ENCODE measurements around the gene AK5.
A peak's percentile ranks its signal among the peaks of the same experiment; 100 is the strongest.
"Not testable (repeated sequence)": the region's sequence is repeated elsewhere in the genome, so short reads cannot be mapped to it uniquely, and the experiment has no call there.

Gene AK5

DNA sequence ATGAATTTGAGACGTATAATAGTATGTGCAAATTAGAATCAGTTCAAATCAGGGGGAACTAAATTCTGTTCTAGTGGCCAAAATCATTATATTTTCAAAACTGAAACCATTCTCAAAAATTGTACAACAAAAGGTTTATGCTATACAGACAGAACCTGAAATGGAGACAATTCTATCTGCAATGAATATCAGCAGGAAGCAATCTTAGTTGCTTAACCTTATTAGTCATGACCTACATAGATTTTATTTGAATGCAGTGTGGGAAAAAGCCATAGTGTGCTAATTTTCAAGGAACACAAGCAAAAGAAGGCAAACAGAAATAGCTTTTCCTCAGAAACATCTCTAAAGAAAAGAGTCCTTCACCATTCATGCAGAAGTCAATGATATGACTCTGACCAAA lies 6.5 kb downstream of the AK5 start:
- DNase-seq (ENCODE audit: low read depth): no peak

DNA sequence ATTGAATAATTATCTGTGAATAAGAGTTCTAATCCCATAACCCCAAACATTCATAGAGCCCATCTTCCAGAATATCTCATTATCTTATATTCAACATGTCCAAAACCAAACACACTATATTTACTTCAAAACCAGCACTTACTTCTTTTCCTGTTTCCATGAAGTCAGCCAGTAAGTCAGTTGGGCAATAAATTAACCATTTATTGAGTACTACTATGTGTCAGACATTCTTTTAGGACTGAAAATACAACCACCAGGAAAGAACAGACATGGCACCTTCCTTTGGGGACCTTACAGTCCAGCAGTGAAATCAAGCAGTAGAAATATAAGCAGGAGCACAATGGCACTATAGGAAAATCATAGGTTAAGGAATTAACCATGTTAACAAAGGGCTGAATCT lies 8.8 kb downstream of the AK5 start:
- DNase-seq (ENCODE audit: low read depth): no peak

DNA sequence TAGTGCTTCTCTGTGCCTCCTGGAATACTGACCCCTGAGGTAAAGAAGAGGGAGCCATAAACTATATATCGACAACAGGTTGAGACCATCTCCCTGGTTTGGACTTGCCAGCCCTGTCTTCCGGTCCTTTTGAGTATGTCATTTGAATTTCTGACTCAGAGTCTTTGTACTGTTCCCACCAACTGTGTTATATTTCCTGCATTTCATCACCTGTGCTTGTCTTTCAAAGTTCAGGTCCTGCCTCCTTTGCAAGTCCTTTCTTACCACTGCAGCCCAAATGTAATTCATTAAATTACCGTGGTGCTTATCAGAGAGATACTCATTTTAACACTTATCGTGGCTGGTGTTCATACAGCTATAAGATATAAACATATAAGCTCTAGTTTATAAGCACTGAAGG lies 10.7 kb downstream of the AK5 start:
- DNase-seq (ENCODE audit: low read depth): no peak

DNA sequence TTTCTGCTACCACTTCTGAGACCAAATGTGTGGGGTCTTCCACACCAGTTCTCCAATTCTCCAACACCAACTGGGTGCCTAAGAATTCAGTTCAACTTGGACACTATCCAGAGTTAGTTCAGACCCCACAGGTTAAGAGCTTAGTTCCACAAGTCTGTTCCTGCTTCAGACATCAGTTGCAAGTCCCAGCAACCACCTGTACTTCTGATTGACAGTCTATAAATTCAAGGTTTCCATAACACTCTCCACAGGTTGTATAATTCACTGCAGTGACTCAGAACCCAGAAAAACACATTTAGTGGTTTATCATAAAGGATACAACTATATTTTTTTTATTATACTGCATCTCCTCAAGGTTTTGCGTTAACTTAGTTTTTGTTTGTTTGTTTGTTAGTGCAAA lies 18.7 kb downstream of the AK5 start:
- no peak for DNase-seq (ENCODE audit: low read depth)

DNA sequence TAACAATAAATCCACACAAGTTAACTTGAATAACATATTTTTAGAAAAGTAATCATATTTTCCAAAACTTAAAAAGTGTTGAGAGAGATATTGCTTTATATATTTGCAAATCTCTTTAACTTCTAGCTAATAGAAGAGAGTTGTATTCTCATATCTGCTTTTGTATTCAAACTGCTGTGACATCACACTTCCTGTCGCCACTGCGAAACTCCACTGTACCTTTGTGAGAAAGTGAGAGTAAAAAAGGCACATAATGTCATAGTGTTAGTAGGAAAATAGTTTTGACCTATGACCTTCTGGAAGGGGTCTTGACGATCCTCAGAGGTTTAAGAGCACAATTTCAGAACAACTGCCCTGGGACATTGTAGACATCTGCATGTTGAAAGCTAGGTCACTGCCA lies 21.6 kb downstream of the AK5 start:
- no peak for DNase-seq (ENCODE audit: low read depth)

DNA sequence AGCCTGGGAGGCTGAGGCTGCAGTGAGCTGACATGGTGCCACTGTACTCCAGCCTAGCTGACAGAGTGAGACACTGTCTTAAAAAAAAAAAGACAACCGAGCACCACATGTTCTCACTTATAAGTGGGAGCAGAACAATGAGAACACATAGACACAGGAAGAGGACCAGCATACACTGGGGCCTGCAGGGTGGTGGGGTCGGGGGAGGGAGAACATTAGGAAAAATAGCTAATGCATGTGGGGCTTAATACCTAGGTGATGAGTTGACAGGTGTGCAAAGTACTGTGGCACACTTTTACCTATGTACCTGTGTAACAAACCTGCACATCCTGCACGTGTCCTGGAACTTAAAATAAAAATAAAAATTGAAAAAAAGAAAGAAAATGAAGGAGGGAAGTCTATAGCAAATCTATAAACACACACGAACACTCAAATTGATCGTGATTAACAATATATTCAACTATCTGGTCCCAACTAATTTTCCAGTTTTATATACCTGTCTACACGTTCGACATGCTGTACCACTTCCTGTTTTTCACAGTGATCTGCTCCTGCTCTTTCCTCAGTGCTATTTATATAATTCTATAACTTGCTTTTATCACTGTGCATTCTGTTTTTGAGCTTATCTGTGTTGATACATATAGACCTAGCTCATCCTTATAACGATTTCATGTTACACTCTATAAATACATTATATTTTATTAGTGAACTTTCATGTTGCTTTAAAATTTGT lies 27.2 kb downstream of the AK5 start:
- DNase-seq (ENCODE audit: low read depth): no peak

DNA sequence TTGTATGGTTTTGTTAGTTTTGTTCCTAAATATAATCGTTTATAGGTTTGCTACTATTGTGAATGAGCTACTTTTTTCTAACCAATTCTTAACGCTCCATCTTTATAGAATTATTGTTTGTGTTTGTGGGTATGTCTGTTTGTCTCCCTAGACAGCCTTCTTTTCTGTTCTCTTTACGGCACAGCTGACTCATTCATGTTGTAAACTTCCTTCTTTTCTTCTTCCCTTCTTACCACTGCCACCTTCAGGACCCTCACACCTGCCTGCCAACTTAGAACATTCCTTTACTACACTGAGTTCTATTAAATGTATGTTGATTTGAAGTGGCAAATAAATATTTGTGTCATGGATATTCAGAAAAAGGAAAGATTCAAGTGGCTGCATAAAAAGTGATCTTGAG lies 29.1 kb downstream of the AK5 start:
- DNase-seq (ENCODE audit: low read depth): no peak

DNA sequence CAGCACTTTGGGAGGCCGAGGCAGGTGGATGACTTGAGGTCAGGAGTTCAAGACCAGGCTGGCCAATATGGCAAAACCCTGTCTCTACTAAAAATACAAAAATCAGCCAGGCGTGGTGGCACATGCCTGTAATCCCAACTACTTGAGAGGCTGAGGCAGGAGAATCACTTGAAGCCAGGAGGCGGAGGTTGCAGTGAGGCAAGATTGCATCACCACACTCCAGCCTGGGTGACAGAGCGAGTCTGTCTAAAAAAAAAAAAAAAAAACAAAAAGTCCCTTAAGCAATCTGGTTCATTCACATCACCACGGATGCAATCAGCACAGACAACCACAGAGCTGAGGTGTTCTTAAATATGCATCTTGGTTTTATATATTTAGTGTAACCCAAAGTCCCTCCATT lies 30.5 kb downstream of the AK5 start:
- DNase-seq (ENCODE audit: low read depth): not testable (repeated sequence)

DNA sequence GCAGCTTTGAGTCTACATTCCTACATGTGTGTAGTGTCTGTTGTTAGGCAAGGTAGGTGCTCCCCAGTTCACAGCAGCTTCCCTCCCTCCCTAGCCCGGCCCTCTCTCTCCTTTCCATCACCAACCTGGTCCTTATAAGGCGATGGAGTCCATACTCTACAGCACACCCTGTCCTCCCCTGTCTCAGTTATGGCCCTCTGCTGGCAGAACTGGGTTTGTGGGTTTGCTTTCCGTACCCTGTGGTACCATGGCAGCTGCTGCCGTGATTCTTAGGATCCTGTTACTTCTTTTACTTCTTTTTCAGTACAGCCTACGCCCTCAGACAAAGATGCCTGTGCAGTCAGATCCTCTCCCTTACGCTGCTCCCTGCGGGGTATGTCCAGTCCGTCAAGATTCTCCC lies 31.7 kb downstream of the AK5 start:
- no peak for DNase-seq (ENCODE audit: low read depth)

DNA sequence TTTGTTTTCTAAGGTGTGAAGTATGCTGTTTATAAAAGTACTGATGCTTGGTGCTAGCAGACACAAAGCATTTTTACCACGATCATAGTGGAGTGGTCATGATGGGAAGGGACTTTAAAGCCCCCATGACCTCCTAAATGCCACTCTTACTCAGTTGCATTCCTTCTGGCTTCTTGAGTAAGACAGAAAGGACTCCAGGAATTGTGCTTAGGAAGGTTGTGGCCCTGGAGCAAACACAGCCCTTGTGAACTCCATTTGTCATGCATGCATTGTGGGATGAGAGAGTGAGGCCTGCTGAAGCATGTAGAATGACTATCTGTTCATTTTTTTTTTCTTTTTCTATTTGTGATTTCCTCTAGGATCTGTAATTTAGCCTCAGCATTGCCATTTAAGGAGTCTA lies 34.2 kb downstream of the AK5 start:
- DNase-seq (ENCODE audit: low read depth): peak; percentile 19

DNA sequence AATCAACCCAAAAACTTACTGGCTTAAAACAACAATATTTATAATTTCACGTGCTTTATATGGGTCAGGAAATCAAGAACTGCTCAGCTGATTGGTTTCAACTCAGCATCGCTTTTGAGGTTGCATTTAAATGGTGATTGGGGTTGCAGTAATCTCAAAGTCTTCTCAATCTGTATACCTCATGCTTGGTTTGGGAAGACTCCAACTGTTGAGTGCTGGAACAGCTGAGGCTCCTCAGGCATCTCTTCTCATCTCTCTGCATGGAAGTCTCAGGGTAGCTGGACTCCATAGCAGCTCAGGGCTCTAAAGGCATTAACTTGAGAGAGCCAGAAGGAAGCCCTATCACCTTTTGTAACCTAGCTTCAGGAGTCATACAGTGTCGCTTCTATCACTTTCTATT lies 35.1 kb downstream of the AK5 start:
- DNase-seq (ENCODE audit: low read depth): no peak

DNA sequence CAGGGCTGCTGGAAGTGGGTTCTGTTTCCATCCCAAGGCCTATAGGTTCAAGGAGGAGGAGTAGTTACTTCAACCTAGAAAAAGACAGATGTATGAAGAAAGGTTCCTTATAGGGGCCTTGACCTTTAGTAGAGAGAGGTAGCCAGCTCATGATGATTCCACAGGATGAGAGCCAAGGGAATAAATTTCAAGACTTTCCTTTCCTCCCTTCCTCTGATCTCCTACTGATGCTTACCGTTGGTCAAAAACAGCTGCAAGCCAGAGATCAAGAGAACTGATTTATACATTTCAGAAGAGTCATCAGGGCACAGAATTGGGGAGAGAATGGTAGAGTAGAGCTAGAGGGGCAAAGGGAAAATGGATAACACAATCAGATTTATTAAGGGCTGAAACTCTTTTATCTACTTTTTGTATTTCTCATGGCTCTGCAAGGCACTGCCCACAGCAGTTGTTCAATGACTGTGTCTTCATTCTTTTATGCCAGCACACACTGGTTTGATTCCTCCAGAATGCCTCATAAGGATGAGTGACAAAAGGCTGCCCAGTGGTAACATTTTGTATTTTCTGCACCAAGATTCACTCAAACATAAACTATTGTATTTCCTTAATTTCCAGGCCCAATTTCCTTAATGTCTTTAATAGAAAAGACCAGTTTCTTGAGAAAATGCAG lies 37.4 kb downstream of the AK5 start:
- DNase-seq (ENCODE audit: low read depth): no peak

DNA sequence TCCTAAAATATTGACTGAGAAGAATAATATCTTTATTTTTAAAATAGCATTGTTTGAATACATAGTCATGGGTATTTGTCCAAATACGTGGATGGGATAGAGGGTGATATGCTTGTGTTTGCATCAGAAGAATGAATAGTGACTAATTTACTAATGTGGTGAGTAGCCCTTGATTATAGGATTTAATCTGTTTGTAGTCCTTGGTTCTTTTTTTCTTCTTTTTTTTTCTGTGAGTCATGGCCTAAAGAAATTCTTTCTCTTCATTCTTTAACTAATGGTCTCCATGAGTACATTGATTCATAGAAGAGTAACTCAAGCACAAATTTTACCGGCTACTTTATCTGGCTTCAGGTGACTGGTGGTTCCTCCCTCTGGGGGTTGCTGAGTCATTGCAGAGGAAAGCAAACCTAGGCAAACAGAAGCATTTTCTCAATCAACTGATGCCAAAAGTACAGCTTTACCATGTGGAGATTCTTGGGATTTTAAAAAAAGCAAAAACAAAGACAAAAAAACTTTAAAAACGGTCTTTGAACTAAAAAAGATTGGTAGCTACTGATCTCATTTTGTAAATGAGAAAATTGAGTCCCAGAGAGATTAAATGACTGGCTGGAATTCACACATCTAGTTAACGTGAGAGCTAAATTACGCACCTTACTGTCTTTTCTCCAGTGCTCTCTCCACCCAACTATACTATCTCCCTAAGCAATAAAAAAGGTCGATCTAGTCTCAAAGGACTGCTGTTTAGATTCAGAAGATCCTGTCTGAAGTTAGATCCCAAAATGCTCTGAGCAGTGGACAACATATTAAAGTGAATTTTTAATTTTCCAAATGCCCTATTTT lies 40.5 kb downstream of the AK5 start:
- DNase-seq (ENCODE audit: low read depth): peak; percentile 65

DNA sequence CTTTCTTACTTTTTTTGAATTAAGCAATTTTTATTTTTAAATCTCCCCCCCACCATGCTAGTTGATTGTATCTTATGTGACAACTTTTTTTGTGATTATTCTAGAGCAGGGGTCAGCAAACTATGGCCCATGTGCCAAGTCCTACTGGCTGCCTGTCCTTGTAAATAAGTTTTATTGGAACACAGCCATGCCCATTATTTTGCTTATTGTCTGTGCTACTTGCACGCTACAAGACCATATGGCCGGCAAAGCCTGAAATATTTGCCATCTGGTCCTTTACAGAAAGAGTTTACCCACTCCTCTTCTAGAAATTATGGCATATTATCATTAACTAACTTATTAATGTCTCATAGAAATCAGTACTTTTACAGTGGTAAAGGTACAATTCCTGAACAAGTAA lies 51.7 kb downstream of the AK5 start:
- no peak for DNase-seq (ENCODE audit: low read depth)

DNA sequence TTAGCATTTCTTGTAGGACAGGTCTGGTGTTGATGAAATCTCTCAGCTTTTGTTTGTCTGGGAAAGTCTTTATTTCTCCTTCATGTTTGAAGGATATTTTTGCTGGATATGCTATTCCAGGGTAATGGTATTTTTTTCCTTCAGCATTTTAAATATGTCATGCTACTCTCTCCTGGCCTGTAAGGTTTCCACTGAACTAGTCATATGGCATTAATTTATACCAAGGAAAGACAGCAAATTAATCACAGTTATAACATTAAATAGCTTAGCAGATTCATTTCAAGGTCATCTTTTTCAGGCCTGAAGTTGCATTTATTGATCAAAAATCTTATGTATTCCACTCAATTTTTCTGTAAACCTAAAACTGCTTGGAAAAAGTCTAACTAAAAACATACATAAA lies 54.9 kb downstream of the AK5 start:
- no peak for DNase-seq (ENCODE audit: low read depth)

DNA sequence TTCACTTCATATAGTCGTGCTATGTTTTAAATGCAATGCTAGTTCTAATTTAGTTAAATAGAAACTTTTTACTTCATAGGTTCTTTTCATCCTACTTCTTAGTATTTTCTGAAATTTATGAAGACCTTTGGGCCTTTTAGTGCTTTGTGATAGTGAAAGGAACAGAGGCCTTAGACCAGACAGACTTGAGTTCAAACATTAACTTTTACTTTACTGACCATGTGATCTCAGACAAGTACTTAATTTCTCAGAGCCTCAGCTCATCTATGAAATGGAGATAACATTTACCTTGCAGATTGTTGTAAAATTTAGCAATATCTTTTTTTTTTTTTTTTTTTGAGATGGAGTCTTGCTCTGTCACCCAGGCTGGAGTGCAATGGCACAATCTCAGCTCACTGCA lies 57.5 kb downstream of the AK5 start:
- DNase-seq (ENCODE audit: low read depth): no peak

DNA sequence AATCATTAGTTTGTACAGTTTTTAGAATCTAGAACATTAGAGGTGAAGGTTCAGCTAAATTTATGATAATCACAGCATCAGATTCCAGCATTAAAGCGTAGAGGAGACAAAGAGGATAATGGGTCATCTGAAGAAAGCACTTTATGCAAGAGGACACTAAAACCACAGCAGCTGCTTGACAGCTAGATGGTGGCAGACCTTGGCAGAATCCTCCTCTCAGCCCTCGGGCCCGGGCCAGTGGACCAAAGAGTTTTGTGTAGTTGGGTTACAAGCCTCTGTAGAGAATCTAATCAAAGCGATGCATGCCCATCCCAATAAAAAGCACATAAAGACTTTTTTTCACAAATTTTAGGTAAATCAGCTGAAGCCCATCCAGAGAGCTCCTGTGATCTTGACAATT lies 59.4 kb downstream of the AK5 start:
- no peak for DNase-seq (ENCODE audit: low read depth)

DNA sequence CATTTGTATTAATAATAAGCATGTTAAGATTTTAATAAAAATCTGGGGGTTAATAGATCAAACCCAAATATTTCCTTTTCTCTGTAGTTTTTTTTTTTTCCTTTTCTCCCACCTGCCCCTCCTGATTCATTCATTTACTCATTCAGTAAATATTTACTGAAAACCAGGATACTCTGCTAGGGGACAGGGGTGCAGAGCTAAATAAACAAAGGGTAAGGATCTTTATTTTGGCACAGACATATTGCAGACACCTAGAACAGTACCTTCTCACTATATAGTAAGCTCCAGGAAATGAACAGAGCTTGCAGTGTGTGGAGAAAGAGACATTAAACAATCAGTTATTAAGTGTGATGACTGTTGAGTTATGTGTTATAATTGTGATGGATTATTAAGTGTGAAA lies 60.9 kb downstream of the AK5 start:
- DNase-seq (ENCODE audit: low read depth): no peak

DNA sequence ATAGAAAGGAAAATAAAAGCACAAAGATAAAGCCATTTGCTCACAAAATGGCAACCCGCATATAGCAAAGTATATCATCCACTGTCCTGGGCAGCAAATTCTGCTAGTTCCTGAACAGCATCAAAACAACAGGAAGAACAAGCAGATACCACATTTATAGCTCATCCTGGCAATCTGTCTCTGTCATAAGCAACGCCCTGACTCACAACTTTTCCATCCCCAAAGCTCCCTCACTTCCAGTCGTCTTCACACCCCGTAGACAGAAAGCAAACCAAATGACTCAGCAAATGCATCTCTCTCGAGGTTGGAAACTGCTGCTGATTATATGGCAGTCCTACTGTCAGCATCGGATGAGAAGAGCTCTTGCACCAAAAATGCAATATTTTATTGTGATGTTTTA lies 65.8 kb downstream of the AK5 start:
- peak; percentile 84 for DNase-seq (ENCODE audit: low read depth)

DNA sequence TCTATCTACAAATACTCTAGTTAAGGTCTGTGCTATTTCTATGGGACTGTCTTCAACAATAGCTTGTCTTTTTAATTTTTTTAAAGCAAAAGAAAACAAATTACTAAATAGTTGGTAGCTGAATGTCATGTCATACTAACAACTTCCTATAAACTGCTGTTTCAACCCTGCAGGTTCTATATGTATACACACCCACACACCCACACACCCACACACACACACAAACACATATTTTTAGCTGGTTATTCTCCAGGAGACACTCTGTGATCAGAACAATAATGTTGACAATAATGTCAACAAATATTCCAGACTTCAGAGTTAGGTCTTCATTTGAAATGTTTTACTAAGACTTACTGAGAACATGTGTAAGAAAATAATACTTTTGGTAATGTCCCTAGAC lies 66.7 kb downstream of the AK5 start:
- DNase-seq (ENCODE audit: low read depth): no peak

DNA sequence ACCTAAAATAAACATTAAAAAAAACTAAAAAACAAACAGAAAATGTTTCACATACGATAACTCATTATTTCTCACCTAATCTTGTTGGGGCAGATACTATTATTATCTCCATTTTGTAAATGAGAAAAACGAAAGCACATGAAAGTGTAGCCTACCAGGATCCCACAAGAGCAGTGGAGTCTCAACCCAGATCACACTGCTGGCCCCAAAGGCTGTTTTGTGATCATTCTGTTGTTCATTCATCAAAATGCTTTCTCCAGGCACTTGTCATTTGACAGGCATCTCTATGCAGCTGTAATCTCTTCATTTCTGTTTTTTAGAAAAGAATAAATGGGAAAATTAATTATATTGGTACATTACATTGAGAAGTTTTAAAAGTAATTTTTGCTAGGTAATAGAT lies 67.5 kb downstream of the AK5 start:
- DNase-seq (ENCODE audit: low read depth): no peak

DNA sequence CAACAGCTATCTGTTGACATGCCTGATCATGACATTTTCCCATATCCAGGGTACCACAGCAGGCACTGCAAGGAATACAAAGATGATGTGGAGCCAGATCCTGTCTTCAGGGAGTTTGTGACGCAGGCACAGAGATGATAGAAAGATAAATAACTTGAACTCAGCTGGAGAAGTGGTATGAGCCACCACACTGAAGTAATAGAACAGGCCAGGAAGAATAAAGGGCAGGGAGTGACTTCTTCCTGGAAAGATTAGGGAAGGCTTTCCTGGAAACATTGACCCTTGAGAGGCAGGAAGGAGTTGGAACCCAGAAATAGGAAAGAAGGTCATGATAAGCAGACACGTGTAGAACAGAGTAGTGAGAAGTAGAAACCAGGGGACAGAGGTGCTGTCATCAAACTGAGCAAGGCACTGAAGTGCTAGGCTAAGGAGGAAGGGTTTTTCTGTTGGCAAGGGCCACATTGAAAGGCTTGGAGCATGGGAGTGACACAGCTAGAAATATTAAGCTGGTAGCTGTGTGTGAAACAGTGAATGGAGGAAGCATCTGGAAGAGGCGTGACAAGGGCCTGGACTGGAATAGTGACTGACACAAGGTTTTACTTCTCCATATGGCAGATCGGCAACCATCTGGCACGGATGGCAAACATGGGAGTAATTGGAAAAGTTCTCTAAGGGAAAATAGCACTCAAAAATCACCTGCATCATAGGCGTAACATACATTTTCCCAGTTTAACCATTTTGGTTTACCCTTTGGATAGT lies 68.4 kb downstream of the AK5 start:
- no peak for DNase-seq (ENCODE audit: low read depth)

DNA sequence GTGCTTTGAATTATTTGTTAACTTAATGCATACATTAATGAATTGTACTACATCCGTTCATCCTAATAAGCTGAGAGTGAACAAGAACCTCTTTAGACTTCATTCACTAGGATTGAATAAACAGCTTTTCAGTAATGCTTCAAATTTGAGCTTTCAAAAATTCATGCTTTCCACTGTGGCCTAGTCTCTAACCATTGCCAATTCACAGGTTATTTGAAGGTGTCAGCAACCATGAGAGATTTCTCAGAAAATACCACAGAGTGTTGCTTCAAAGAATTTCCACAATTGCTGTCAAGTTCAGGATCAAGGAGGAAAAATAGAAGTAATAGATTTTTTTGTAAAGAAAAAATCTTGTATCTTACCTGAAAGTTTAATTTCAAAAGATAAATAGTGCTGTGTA lies 72.7 kb downstream of the AK5 start:
- no peak for DNase-seq (ENCODE audit: low read depth)

All from non-pigmented ciliary epithelial cell (primary cell).